ENCODE measurements around the gene GP1BB. TPM values are rescaled to one million over a fixed set of nuclear protein-coding genes. Genes with fewer than 3 reads are reported as not detected.

The GP1BB gene
- total and polyA plus RNA-seq, 10 of the 15 experiments (the other 5 are each of a cell fraction or from before 2014, with no cell fraction given), result 0.05 to 0.28 (median 0.28) TPM; not detected in 7

DNA sequence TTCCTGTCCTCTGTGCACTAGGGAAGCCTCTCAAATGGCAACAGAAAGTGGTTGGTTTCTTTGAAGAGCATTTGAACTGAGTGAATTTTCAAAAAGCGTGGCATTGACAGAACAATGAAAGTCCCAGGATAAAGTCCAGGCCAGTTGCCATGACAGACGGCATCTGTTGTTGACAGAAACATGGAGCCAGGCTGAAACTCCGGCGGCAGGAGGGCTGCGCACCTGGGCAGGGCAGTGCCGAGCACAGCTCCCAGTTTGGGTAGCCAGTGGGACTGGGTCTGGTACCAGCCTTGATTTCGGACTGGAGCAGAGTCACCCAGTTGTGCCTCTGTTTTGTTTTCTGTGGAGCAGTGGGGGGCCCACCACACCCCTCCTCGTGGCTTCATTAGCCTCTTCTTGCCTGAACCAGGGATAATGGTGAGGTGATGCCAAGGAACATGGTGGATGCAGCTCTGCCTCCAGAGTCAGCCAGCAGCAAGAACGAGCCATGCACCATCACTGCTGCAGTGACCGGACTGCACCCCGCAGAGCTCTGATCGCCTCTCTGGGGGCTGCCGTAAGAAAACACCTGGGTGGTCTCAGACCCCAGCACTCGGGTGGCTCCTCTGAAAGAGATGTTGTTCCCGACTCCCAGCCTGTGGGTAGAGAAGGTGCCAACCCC lies 18.9 kb upstream of the GP1BB start (continued):
- TF ChIP-seq, protein P1, sequence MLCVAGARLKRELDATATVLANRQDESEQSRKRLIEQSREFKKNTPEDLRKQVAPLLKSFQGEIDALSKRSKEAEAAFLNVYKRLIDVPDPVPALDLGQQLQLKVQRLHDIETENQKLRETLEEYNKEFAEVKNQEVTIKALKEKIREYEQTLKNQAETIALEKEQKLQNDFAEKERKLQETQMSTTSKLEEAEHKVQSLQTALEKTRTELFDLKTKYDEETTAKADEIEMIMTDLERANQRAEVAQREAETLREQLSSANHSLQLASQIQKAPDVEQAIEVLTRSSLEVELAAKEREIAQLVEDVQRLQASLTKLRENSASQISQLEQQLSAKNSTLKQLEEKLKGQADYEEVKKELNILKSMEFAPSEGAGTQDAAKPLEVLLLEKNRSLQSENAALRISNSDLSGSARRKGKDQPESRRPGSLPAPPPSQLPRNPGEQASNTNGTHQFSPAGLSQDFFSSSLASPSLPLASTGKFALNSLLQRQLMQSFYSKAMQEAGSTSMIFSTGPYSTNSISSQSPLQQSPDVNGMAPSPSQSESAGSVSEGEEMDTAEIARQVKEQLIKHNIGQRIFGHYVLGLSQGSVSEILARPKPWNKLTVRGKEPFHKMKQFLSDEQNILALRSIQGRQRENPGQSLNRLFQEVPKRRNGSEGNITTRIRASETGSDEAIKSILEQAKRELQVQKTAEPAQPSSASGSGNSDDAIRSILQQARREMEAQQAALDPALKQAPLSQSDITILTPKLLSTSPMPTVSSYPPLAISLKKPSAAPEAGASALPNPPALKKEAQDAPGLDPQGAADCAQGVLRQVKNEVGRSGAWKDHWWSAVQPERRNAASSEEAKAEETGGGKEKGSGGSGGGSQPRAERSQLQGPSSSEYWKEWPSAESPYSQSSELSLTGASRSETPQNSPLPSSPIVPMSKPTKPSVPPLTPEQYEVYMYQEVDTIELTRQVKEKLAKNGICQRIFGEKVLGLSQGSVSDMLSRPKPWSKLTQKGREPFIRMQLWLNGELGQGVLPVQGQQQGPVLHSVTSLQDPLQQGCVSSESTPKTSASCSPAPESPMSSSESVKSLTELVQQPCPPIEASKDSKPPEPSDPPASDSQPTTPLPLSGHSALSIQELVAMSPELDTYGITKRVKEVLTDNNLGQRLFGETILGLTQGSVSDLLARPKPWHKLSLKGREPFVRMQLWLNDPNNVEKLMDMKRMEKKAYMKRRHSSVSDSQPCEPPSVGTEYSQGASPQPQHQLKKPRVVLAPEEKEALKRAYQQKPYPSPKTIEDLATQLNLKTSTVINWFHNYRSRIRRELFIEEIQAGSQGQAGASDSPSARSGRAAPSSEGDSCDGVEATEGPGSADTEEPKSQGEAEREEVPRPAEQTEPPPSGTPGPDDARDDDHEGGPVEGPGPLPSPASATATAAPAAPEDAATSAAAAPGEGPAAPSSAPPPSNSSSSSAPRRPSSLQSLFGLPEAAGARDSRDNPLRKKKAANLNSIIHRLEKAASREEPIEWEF (IDR thresholded peaks at IDR 0.05; ENCODE audit: insufficient replicate concordance, low read depth, low read length), result no peak
- TF ChIP-seq RAD21 (IDR thresholded peaks at IDR 0.05; ENCODE audit: insufficient read depth, low read depth, low read length) (no peak), FOXM1 (IDR thresholded peaks at IDR 0.05; ENCODE audit: low read depth, low read length) (no peak), KAT2A (conservative IDR thresholded peaks at IDR 0.05; ENCODE audit: control insufficient read depth, low read depth, low read length) (no peak), KLF5 (IDR thresholded peaks at IDR 0.05; ENCODE audit: partially characterized antibody) (no peak), BCL11A (IDR thresholded peaks at IDR 0.05; ENCODE audit: low read depth, low read length) (no peak), IRF4 (IDR thresholded peaks at IDR 0.05; ENCODE audit: low read depth, low read length) (no peak)
- TF ChIP-seq, protein P2, sequence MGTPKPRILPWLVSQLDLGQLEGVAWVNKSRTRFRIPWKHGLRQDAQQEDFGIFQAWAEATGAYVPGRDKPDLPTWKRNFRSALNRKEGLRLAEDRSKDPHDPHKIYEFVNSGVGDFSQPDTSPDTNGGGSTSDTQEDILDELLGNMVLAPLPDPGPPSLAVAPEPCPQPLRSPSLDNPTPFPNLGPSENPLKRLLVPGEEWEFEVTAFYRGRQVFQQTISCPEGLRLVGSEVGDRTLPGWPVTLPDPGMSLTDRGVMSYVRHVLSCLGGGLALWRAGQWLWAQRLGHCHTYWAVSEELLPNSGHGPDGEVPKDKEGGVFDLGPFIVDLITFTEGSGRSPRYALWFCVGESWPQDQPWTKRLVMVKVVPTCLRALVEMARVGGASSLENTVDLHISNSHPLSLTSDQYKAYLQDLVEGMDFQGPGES (IDR thresholded peaks at IDR 0.05), result no peak
